ENCODE measurements around the gene RGS18.

DNA sequence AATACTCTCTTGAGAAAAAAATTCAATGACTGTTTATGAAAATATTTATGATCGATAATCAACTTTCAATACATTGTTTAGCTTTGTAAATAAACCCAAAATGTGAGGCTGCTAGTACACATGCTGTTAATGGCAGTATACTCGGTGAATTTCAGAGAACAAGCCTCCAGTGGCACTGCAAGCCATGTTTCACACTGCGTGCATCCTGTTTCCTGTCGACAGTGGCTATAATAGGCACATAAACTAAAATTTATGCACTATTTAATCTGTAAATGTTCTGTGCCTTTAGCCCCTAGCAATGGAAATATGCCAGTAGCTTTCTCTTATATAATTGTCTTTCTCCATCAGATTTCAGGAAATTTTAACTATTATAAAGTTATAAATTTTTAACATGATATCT, 26.3 kb upstream of the RGS18 start:
- TF ChIP-seq POLR2AphosphoS5 (IDR thresholded peaks at IDR 0.05), result no peak
- TF ChIP-seq POLR2A (IDR thresholded peaks at IDR 0.05), result no peak
